NCI-H2107 (cell line): ENCODE data around the gene THAP4.

ENCODE experiments used
- DNase-seq: peaks from one replicate; lab custom pipeline; 2025; lab: John Stamatoyannopoulos, UW

THAP4 gene, protein sequence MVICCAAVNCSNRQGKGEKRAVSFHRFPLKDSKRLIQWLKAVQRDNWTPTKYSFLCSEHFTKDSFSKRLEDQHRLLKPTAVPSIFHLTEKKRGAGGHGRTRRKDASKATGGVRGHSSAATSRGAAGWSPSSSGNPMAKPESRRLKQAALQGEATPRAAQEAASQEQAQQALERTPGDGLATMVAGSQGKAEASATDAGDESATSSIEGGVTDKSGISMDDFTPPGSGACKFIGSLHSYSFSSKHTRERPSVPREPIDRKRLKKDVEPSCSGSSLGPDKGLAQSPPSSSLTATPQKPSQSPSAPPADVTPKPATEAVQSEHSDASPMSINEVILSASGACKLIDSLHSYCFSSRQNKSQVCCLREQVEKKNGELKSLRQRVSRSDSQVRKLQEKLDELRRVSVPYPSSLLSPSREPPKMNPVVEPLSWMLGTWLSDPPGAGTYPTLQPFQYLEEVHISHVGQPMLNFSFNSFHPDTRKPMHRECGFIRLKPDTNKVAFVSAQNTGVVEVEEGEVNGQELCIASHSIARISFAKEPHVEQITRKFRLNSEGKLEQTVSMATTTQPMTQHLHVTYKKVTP

DNA sequence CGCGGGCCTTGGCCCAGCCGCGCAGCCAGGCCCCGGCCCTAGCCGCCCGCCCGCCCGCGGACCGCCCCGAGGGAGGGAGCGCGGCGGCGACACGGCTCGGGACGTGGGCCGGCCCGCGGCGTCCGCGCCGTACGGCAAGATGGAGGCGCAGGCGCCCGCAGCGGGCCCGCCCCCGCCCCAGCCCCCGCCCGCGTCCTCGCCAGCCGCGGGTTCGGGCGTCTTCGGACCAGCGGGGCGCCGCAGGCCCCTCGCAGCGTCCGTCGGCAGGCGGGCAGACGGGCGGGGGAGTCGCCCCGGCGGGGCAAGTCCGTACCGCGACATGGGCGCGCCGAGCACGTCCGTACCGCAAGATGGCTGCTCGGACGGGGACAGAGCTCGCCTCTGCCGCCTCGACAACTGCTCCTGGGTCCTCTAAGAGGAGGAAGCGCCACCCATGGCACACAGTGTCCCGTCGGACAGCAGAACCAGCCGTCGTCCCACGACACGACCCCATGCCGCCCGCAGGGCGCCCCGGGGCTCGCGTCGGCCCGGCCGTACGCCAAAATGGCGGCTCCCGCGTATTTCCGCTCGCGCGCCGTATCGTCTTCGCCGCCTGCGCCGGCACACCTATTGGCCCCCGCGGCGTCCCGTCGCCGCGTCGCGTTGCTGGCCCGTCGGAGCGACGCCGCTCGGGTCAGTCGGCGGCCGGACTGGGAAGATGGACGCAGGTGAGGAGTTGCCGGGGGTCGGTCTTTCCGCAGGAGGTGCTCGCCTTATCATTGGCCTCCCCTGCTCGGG is at the start of gene THAP4, which contains the start of gene ATG4B:
TSS of gene THAP4 (minus strand) at position 141 of the 777 bp plus-strand sequence. CDS start 141 bp downstream, outside the sequence.
TSS of gene ATG4B (plus strand) at position 676 of the 777 bp plus-strand sequence. CDS start at position 698, 22 bp downstream.
- DNase-seq, result peak; percentile 74

DNA sequence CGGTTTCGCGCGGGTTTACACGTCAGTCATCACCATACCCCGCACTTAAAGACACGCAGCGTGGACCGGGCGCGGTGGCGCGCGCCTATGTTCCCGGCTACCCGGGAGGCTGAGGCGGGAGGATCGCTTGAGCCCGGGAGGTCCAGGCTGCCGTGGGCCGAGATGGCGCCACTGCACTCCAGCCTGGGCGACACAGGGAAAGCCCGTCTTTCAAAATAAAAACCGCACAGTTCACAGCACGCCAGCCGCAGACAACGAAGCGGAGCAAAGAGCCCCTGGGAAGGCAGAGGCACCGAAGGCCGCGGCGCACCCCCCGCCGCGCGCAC is 49.3 kb upstream of the THAP4 start:
- no peak for DNase-seq

DNA sequence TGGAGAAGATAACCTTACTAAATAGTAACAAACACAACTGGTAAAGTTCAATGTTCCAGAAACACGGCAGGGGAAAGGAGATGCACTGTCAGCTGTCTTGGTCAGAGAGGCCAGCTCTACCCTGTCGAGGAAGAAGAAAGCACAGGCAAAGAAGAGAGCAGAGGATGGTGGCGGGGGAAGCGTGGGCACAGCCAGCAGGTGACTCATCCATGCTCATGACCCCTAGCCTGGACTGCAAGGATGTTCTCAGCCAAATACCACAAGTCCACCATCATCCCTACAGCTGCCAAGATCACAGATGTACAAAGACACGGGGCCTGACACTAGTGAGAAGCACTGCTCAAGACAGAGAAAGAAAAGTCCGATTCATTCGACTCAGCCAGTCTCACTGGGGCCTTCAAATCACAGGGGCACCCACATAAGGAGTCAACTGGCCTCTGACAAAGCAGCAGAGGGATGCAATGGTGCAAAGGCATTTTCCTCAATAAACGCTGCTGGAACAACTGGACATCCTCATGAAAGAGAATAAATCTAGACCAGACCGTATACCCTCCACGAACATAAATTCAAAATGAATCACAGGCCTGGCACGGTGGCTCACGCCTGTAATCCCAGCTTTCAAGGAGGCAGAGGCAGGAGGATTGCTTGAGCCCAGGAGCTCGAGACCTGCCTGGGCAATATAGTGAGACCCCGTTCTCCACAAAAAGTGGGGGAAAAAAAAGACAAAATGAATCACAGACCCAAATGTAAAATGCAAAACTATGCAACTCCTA is 44.1 kb upstream of the THAP4 start:
- no peak for DNase-seq

DNA sequence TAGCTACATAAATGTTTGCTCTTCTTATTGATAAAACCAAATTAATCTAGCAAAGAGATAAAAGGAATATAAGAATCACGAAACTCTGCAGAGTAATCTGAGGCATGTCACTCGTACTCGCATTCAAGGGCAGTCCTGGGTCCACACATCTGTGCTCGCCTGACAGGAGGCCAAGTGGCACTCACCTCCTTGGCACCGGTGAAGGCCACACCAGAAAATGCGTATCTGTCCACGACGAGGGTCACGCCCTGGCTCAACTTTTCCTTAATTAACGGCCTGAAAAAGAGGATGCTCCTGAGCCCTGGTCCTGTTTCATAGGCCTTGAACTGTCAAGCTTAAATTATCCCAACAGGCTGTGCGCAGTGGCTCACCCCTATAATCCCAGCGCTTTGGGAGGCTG is 43.1 kb upstream of the THAP4 start:
- no peak for DNase-seq

DNA sequence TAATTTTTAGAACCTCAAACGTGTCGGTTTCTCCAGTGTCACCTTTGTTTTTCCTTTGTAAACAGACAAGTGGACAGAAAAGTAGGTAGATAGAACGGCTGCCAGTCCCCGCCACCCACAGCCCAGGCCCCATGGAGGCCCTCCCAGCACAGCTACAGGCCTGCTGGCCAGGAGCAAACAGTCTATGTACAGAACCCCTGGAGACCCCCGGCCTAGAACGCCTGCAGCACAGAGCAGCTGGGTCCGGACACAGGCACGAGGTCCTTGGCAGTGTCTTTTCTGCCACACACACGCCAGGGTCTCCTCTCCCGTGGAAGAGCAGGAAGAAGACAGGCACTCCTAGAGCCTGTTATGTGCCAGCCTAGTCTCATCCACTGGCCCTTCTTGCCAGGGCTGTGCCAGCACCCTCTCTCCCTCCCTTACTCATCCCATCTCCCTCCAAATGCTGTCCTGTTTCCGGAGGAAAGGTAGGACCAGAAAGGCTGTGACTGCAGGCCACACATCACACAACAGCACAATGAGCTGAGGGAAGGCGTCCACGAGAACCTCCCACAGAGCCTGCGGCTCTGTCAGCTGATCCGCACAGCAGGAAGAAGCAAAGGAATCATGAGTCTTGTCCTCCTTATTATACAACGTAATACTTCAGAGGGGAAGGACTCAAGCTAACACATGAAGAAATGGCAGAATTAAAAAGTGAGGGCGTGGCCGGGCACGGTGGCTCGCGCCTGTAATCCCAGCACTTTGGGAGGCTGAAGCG is 42.0 kb upstream of the THAP4 start:
- no peak for DNase-seq

DNA sequence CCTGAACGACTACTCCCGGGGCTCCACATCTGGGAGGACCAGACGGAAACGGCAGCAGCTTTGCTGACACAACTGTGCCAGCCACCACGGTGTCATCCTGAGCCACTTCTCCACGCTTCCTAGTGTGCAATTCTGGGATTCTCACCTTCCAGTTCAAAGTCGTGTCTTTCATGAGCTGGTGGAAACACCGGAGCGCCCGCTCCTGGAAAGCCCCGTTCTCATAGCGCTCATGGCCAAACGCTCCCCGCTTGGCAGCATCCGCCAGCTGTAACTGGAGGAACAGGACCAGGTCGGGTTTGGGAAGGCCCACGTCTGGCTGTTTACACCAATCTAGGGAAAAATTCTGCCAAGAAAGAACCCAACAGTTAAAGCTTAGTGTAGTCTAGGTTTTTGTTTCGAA is 41.3 kb upstream of the THAP4 start:
- no peak for DNase-seq

DNA sequence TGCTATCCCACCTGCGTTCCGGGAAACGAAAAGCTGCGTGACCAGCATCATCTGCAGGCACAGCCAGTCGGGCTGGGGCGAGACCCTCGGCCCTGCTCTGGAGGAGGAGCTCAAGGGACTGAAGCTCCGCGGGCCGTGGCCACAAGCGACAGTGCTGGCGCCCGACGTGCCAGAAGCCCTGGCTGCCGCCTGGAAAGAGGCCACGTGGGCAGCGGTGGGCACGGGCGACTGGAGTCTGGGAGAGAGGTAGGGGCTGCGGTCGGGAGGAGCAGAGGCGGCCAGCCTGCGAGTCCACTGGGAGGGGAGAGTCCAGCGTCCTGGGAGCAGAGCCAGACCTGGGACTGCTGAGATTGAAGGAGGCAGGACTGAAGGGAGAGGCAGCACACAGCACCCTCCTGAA is 40.4 kb upstream of the THAP4 start:
- no peak for DNase-seq

DNA sequence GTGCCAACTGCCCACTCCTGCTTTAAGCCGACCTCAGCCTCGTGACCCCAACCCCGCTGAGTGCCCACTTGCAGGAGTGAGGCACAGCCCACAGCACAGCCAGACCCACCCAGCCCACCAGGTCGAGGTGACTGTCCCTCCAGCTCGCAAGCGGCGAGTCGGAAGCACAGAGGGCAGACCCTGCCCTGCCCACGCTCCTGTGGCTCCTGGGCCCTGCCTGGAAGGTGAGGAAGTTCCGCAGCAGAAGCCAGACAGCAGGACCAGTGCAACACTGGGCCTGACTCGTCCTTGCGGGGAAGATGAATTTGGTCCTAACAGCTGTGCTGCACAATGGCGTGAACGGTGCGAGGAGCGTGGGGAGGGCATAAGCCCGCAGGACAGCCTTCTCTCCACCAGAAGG is 39.7 kb upstream of the THAP4 start:
- no peak for DNase-seq

DNA sequence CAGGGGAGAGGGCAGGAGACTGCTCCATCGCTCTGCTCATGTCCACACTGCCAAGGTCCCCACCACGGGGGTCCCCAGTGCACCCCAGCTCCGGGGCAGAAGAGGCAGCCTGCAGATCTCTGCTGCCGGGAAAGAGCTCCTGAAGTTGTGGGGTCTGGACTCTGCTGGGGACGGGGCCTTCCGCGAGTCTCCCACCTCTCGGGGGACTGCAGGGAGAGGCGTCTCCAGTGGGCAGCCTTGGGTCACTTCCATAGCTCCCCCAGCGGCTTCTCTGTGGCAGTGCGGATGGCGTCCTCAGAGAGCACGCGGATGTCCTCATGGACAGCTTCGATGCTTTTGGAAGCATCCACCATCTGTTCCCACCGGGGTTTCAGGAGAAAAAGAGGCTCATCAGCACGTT is 38.9 kb upstream of the THAP4 start:
- DNase-seq, result no peak

DNA sequence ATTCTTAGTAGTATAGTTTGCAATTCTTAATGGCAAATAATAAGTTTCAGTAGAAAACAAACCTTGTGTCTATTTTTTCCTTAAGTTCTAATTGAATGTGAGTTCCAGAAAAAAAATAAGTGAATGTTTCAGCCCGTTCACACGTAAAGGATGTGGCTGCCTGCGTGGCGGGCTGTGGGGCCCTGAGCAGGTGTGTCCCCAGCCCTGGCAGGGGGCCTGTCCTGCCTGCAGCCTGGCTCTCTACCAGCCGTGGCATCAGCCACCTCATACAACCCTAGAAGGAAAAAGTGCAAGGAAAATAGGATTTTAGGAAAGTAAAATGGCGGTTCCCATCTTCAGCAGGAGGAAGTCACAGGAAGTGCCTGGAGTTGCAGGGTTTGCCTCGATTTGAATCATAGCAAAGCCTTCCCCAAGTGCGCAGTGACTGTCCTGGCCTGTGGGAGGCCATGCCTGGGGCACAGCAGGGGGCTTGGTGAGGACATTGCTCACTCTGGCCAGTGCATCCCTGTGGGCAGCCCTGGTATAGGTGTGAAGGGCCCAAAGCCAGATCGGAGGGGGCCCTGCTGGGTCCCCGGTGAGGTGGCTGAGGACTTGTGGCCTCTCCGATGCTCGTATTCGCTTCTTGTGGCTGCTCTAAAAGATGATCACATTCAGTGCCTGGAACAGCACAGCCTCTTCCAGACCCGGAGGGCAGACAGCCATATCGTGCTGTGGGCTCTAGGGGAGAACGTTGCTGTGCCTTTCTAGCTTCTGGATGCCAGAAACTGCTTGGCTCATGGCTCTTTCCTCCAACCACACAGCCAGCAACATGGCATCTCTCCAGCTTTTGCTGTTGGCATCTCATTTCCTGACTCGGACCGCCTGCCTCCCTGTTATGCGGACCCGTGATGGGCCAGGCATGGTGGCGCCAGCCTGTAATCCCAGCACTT is 37.1 kb upstream of the THAP4 start:
- DNase-seq, result no peak

DNA sequence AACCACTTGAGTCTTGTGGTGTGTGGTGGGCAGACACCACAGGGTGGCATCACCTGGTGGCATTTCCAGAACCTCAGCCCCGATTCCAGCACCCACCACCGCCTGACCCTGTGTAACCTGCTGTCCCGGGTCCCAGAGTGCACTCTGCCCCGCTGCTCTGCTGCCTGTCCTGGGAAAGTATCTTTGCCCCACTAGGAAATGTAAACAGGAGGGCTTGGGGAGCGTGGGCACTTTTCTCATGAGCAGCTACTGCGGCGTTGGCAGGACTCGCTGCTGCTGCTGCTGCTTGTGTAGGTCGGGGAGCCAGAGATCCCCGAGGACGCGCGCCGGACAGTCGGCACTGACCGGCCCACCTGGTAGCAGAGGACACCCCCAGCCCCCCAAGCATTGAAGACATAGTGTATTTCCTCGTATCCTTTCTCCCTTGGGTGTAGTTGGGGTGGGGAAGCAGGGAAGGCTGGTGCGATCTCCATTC is 36.3 kb upstream of the THAP4 start:
- DNase-seq, result no peak

DNA sequence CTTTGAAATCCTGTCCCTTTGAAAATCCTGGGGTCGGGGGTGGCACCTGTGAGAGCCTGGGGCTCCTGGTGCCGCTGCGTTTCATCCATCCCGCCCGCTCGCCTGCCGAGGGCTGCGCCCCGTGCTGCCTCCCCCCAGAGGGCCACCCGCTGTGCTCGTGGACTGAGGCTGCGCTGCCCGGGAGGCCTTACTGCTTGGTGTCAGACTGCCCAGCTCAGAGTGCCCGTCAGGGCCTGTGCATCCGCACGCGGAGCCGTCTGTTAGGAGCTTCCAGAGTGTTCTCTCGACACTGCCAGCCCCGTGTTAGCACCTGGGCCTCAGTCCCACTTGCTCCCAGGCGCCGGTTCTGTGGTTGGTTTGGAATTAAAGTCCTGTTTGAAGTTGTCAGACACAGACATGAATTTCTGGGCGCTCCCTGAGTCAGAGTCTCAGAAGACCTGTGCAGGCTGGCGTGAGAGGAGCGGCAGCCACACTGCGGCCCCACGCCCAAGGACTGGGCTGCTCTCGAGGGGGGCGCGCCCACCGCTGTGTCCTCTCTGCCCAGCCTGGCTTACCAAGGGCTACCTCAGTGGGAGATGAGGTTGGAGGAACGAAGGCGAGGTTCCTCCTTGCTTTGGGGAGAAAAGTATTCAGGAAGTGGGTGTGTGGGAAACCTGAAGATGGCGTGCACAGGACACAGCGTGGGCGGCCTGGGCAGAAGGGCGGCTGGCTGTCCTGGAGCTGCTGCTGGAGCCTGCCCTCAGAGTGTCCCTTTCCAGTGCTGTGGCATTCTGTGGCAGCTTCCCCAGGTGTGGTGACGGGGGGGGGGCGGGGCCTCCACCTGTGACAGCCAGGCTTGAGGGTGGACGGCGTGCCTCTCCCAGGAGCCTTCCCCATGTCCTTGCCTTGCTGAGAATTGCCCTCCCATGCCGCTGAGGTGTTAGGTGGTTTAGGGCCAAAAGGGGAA is 35.6 kb upstream of the THAP4 start:
- no peak for DNase-seq

DNA sequence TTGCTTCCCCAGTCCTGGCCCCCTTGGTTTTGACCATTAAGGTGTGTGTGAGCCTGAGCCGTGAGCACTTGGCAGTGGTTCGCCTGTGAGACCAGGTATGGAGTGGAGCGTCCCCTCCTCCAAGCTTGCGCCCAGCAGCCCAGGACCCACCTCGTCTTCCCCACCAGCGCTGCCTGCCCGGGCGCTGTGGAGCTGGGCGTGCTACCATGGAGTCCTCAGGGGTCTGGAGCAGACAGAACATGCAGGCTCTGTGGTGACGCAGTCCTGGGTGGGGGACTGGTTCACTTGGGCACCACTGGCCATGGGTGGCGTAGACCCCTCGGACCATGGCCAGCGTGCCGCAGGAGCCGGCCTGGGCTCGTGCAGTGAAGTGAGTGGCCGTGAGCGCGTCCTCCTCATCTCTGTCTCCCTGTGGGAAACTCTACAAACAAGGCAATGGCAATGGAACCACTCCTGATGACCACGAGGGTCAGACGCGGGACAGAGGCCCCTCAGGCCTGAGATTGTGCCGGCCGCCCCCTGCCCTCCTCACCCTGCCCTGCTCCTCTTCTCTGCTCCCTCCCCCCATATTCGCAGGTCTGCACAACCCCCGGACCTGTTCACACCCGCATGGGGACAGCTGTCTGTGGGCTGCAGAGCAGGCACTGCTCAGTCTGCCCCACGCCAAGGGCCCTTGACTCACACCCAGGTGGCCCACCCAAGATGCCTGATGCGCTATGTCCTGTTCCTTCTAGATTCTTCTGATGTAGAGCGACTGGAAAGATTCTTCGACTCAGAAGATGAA is 34.7 kb upstream of the THAP4 start:
- no peak for DNase-seq

DNA sequence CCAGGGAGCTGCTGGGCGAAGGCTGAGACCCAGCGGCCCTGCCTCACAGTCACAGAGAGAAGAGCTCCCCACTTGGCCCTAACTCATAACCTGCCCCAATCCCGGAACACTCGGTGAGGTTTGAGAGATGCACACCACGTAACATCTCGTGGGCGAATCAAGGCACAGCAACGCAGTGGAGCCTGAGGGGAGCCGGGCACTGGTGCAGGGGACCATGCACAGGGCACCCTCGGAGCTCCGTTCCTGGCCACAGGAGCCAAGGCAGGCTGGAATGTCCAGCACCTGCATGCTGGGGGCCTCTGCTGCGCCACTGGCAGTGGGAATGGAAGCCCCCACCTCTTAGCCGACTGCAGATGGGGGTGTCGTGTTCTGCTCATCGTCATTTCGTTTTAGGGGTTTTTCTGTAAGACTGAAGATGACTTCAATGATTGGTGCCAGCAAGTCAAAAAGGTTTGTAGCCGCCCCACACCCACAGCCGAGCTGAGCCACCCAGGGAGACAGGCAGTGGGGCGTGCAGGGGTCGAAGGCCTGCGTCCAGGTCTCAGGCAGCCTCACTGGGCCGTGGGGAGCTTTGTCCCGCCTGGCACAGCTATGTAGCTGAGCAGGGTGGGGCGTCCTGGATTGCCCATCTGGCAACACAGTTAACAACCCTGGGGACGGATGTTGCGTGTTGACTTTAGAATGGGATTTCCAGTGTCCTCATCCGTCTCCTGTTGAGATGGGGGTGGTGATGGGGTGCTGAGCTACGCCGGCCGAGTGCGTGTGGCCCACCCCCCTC is 33.6 kb upstream of the THAP4 start:
- DNase-seq, result no peak

DNA sequence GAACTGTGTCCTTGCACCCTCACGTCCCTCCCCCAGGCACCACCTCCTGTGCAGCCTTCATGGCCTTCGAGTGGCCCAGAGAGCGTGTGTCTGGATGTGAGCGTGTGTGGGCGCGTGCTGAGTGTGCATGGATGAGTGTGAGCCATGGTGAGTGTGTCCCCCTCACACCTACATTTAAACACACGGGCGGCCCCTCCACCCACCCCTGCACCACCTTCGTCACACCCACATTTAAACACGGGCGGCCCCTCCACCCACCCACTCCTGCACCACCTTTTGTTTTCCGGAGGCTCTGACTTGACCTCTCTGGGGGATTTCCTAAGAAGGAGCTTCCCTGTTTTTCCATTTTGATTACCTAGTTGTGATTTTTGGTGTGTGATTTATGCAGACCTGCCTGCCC is 31.9 kb upstream of the THAP4 start:
- DNase-seq, result no peak

DNA sequence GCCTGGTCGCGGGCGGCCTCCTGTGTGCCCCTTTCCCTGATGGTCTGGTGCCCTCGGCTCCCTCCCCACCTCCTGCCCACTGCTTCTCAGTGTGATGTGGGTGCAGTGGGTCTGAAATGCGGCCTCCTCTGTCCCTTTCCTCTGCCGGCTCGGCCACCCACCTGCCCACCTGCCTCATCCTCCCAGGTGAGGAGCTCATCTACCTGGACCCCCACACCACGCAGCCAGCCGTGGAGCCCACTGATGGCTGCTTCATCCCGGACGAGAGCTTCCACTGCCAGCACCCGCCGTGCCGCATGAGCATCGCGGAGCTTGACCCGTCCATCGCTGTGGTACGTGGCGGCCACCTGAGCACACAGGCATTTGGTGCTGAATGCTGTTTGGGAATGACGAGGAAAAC is 31.4 kb upstream of the THAP4 start:
- DNase-seq, result no peak

DNA sequence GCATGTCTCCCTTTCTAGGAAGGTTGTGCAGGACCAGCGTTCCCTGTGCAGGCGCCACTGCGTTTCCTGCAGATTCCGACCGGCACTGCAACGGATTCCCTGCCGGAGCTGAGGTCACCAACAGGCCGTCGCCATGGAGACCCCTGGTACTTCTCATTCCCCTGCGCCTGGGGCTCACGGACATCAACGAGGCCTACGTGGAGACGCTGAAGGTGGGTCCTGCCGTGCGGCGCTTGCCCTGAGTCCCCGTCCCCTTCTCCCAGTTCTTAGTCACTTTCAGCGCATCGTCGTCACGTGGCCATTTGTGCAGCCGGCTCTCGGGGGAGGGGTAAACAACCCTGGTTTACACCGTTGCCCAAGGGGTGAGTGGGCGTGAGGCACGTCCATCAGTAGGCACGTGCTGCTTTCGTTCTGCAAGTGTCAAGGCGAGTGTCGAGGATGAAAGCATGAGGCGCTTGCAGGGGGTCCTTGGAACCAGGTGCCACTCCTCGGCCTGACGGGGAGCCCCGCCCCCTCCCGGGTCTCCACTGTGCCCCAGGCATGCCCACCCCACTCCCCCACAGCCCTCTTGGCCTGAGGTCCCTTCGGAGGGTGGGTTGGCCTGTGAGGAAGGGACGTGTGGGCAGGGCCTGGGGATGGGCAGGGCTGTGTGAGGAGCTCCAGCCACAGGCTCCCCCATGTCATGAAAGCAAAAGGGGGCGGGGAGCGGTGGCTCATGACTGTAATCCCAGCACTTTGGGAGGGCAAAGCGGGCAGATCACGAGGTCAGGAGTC is 29.9 kb upstream of the THAP4 start:
- DNase-seq, result no peak
